ENCODE measurements around the gene FGD6. TPM values are rescaled to one million over a fixed set of nuclear protein-coding genes. Genes with fewer than 3 reads are reported as not detected.

Gene FGD6
- total RNA-seq, 1 experiment from 2014 or later = 18.2 TPM

- RAD21 ChIA-PET (ENCODE audit: low non-redundant PET in 1 of 2, low total read pairs in 2 of 2, uncharacterized antibody in 2 of 2, unreplicated experiment in 2 of 2) = no interaction called here
These were observed 83.2 kb downstream of the FGD6 start for GRCh38 chr12:95134085-95134484.

More at GRCh38 chr12:95134085-95134484, 83.2 kb downstream of the FGD6 start:
- Histone ChIP-seq H3K9me2 (ENCODE audit: insufficient read depth) (no peaks in the 10 kb centered on the region), H3K4me1 (ENCODE audit: control insufficient read depth in 1 of 2, insufficient read depth in 2 of 2, low read length in 2 of 2) (no peaks in the 10 kb centered on the region), H3K4me2 (ENCODE audit: low read length) (no peak overlapping the region), H2AFZ (ENCODE audit: low read depth, low read length, poor library complexity, severe bottlenecking) (no peak overlapping the region), H4K20me1 (ENCODE audit: insufficient read depth) (no peaks in the 10 kb centered on the region), H3K9ac (ENCODE audit: low read length) (no peak overlapping the region), H3K9me3 (ENCODE audit: control insufficient read depth in 1 of 2, insufficient read depth in 1 of 2, low read depth in 1 of 2, low read length in 2 of 2) (no peaks in the 10 kb centered on the region), H3K27ac (ENCODE audit: low read depth, low read length) (no peak overlapping the region), H3K27me3 (ENCODE audit: insufficient read depth, low read length) (no peaks in the 10 kb centered on the region), H3K4me3 (replicated peaks in 1 of 2; ENCODE audit: low read depth in 1 of 2, low read length in 2 of 2) (no peak overlapping the region), H3K36me3 (ENCODE audit: control insufficient read depth in 1 of 2, insufficient read depth in 2 of 2, low read length in 2 of 2) (peaks cover 0 to 5% of the 10 kb centered on the region in 2 experiments; a peak in 1 of 4 replicates), H3K79me2 (ENCODE audit: insufficient read depth, low read length) (no peaks in the 10 kb centered on the region)
- no peak for ATAC-seq
- CTCF ChIA-PET = no interaction called here
- no peak for DNase-seq (ENCODE audit: low read depth, low spot score)
- intact Hi-C loops (cut with micrococcal nuclease) = no loop called here
- no TSS peak for BruUV-seq (replicated peaks)
- TF ChIP-seq ZNF274 (IDR thresholded peaks at IDR 0.05; ENCODE audit: low read depth, low read length) (no peak), YY1 (IDR thresholded peaks at IDR 0.05; ENCODE audit: extremely low read depth, insufficient replicate concordance, low read depth, low read length) (no peak), RAD21 (IDR thresholded peaks at IDR 0.05; ENCODE audit: low read depth) (no peak), ELF1 (IDR thresholded peaks at IDR 0.05; ENCODE audit: borderline replicate concordance, low read depth) (no peak), ZFX (IDR thresholded peaks at IDR 0.05) (no peak), EZH2phosphoT487 (IDR thresholded peaks at IDR 0.05; ENCODE audit: borderline replicate concordance) (no peak), CBX3 (IDR thresholded peaks at IDR 0.05; ENCODE audit: low read depth) (no peak), POLR2A (IDR thresholded peaks at IDR 0.05; ENCODE audit: borderline replicate concordance, extremely low read depth, insufficient read depth, insufficient read length) (no peak), SP1 (IDR thresholded peaks at IDR 0.05; ENCODE audit: low read depth) (no peak), ATF3 (IDR thresholded peaks at IDR 0.05) (no peak), JUND (IDR thresholded peaks at IDR 0.05) (no peak), TCF7L2 (IDR thresholded peaks at IDR 0.05; ENCODE audit: borderline replicate concordance, extremely low read depth, insufficient read depth, insufficient read length) (no peak), FOSL1 (IDR thresholded peaks at IDR 0.05; ENCODE audit: low read depth) (no peak), EZH2 (IDR thresholded peaks at IDR 0.05) (no peak), ZBTB33 (IDR thresholded peaks at IDR 0.05; ENCODE audit: extremely low read depth, insufficient replicate concordance, low read length) (no peak), EGR1 (IDR thresholded peaks at IDR 0.05; ENCODE audit: low read depth) (no peak), SRF (IDR thresholded peaks at IDR 0.05; ENCODE audit: low read depth) (no peak)
- TF ChIP-seq, protein P1, sequence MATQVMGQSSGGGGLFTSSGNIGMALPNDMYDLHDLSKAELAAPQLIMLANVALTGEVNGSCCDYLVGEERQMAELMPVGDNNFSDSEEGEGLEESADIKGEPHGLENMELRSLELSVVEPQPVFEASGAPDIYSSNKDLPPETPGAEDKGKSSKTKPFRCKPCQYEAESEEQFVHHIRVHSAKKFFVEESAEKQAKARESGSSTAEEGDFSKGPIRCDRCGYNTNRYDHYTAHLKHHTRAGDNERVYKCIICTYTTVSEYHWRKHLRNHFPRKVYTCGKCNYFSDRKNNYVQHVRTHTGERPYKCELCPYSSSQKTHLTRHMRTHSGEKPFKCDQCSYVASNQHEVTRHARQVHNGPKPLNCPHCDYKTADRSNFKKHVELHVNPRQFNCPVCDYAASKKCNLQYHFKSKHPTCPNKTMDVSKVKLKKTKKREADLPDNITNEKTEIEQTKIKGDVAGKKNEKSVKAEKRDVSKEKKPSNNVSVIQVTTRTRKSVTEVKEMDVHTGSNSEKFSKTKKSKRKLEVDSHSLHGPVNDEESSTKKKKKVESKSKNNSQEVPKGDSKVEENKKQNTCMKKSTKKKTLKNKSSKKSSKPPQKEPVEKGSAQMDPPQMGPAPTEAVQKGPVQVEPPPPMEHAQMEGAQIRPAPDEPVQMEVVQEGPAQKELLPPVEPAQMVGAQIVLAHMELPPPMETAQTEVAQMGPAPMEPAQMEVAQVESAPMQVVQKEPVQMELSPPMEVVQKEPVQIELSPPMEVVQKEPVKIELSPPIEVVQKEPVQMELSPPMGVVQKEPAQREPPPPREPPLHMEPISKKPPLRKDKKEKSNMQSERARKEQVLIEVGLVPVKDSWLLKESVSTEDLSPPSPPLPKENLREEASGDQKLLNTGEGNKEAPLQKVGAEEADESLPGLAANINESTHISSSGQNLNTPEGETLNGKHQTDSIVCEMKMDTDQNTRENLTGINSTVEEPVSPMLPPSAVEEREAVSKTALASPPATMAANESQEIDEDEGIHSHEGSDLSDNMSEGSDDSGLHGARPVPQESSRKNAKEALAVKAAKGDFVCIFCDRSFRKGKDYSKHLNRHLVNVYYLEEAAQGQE (IDR thresholded peaks at IDR 0.05; ENCODE audit: low read depth) = no peak
- POLR2A ChIA-PET = no interaction called here
